Inferior parietal cortex (tissue), 1 donor: ENCODE results near the gene WDR1.

ENCODE experiments used
- DNase-seq: peaks from one replicate; pipeline ENCODE4 v3.0.0-alpha.2; 2016; ENCODE audit errors: extremely low spot score

WDR1 gene

GRCh38 chr4:10085828-10086505 lies 30.6 kb downstream of the WDR1 start:
- no peak for DNase-seq

GRCh38 chr4:10085386-10085785 lies 31.2 kb downstream of the WDR1 start:
- no peak for DNase-seq

GRCh38 chr4:10084651-10085358 lies 31.8 kb downstream of the WDR1 start:
- no peak for DNase-seq

GRCh38 chr4:10083861-10084641 lies 32.5 kb downstream of the WDR1 start:
- no peak for DNase-seq

GRCh38 chr4:10083331-10083771 lies 33.2 kb downstream of the WDR1 start:
- DNase-seq: no peak

- no peak for DNase-seq
Observed at GRCh38 chr4:10082459-10083272, 33.9 kb downstream of the WDR1 start.

- DNase-seq: no peak
Observed at GRCh38 chr4:10082047-10082446, 34.6 kb downstream of the WDR1 start.

GRCh38 chr4:10081218-10081606 lies 35.4 kb downstream of the WDR1 start:
- no peak for DNase-seq

GRCh38 chr4:10080589-10081217 lies 35.9 kb downstream of the WDR1 start:
- no peak for DNase-seq

GRCh38 chr4:10079912-10080588 lies 36.5 kb downstream of the WDR1 start:
- no peak for DNase-seq

- no peak for DNase-seq
Observed at GRCh38 chr4:10079256-10079655, 37.3 kb downstream of the WDR1 start.

GRCh38 chr4:10078481-10079233 lies 37.9 kb downstream of the WDR1 start:
- no peak for DNase-seq

- no peak for DNase-seq
Observed at GRCh38 chr4:10077483-10078335, 38.9 kb downstream of the WDR1 start.

GRCh38 chr4:10077076-10077475 lies 39.5 kb downstream of the WDR1 start:
- no peak for DNase-seq

GRCh38 chr4:10075953-10076391 lies 40.6 kb downstream of the WDR1 start:
- DNase-seq: no peak

GRCh38 chr4:10075158-10075863 lies 41.3 kb downstream of the WDR1 start:
- no peak for DNase-seq

GRCh38 chr4:10074767-10075105 lies 41.9 kb downstream of the WDR1 start:
- peak; percentile 43 for DNase-seq

- no peak for DNase-seq
Observed at GRCh38 chr4:10074076-10074766, 42.4 kb downstream of the WDR1 start.
